GM10266 (cell line): ENCODE measurements around the gene REG4.

Experiments used
- DNase-seq: peaks from one replicate; pipeline ENCODE4 v3.0.0; 2012; ENCODE audit errors: extremely low spot score
- CTCF ChIP-seq: IDR thresholded peaks from 2 replicates; pipeline ENCODE4 v1.5.1; 2012; ENCODE audit warnings: mild to moderate bottlenecking, low read depth; ENCODE audit not compliant: control insufficient read depth, insufficient read depth; ENCODE audit errors: missing control alignments

The REG4 gene

DNA sequence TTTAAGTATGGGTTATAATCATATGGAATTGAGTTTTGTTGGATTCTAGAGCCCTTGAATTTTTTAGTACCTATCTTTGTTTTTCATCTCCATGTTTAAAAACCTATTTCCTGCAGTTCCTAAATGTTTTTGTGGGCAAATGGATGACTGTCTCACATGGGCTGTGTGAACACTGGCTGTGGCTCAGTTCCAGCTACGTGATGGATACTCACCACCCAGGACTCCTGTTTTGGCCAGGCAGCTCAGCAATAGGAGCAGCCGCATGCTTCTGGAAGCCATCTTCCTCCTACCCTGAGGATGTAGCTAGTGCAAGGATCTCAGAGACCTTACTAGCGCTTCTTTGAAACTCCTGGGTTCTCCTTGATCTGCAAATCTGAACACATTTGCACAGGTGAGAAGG, 2.8 kb downstream of the REG4 start:
- no peak for TF ChIP-seq CTCF
- DNase-seq: no peak

DNA sequence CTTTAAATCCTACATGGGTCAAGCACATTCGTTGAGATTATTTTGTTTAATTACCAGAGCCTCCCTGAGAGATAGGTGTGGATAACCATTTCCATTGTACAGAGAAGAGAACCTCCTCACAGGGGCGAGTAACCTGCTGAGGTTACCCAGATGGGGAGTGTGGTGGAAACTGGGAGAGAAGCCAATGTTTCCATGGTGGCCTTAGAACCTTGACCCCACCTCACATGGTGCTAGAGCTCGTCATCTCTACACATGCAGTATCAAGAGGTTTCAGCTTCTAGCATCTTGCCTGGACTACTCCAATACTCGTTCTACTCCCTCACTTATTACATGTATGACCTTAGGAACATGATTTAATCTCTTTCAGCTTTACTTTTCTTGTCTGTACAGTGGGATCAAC, 4.8 kb downstream of the REG4 start:
- DNase-seq: no peak
- no peak for TF ChIP-seq CTCF

DNA sequence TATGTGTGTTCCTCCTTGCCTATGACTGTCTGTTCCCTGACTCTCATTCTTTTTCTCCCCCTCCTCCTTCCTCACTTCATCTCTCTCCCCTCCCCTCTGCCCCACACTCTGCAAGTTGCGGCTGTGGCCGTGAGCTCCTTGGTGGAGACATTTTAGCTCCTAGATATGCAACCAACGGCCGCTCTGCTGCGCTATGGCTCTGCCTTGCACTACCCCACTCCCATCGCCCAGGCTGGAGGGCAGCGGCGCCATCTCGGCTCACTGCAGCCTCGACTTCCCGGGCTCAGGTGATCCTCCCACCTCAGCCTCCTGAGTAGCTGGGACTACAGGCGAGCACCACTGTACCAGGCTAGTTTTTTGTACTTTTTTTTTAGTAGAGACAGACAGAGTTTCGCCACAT, 5.5 kb downstream of the REG4 start:
- DNase-seq: no peak
- no peak for TF ChIP-seq CTCF

GRCh38 chr1:119805247-119805646, 6.0 kb downstream of the REG4 start:
- TF ChIP-seq CTCF: no peak
- no peak for DNase-seq

DNA sequence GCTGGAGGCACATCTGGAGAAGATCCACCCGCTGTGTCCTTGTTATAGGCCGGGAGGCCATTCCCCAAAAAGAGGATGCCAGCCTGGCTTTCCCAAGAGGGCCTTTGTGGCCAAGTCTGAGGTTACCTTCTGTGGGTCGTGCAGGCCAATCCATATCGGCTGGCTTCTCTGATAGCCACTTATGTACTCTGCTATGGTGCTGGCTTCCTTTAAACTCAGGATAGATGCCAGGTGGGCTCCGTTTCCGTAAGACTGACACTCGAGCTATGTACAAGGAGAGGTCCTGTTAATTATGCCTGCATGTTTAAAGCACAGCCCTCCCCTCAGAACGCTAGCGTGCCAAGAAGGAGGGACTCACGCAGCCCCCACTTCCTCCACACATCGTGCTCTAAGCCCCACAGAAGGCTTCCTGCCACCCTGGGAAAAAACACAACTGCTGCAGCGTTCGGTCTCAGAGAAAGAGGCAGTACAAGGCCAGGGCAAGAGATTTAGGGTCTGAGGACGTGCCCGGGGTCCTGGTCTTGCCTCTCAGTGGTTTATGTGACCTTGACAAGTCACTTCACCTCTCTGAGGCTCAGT, 11.6 kb downstream of the REG4 start:
- TF ChIP-seq CTCF: no peak
- no peak for DNase-seq

DNA sequence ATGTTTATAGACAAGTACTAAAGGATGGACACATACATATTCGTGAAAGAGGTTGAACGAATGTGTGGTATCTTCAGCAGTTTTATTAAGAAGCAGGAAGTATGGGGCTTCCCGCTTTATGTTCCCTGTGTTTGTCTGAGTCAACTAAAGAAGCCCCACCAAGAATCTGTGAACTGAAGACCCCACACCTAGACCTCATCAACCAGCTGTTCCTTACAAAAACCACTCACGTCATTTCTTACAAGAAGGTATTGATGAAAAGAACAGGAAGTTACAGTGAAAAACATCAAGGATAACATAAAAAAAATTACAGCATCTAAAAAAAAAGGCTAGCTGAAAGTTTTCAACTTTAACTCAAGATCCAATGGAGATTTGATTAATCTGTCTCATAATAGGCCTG, 12.3 kb downstream of the REG4 start:
- TF ChIP-seq CTCF: no peak
- DNase-seq: no peak

DNA sequence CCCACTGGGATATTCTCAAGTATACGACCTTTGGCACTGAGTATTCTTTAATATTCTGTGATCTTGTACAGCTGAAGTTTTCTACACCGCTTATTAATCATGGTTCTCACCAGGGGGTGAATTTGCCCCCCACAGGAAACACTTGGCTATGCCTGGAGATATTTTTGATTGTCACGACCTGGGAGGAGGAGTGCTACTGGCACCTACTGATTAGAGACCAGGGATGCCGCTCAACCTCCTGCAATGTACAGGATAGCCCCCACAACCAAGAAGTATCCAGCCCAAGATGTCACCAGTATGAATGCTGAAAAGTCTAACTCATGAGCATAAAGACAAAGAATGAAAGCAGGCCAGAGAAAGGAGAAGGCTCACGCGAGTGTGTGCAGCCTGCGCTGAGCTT, 13.7 kb downstream of the REG4 start:
- TF ChIP-seq CTCF: no peak
- no peak for DNase-seq

DNA sequence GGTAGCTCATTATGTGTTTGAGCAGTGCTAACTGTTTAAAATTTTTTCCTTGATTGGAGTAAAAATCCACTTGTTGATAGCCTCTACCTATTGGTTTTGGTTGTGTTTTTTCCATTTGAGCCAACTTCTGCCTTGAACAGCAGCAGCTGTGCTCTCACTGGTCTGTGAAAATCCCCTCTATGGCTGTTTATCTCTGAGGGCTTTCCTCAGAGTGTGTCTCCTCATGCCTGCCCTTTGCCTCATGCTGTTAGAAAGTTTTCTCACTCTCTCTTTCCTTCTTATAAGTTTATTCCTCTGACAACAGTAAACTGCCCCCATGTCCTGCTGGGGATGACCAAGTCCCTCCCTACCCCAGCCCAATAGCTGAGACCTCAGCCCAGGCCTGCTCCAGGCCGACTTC, 14.1 kb downstream of the REG4 start:
- no peak for TF ChIP-seq CTCF
- no peak for DNase-seq
